SK-N-MC (cell line): ENCODE data around the gene SIGLEC8.

Experiments
- EZH2 ChIP-seq: fragments of 200-600 bp; sonication (generic); IDR thresholded peaks from one replicate; pipeline ENCODE4 v1.6.1; 2017; ENCODE audit warnings: antibody characterized with exemption
- POLR2AphosphoS5 ChIP-seq: IDR thresholded peaks from 2 replicates; pipeline ENCODE4 v1.6.1; 2012; ENCODE audit warnings: mild to moderate bottlenecking, low read depth, low read length, borderline replicate concordance

DNA sequence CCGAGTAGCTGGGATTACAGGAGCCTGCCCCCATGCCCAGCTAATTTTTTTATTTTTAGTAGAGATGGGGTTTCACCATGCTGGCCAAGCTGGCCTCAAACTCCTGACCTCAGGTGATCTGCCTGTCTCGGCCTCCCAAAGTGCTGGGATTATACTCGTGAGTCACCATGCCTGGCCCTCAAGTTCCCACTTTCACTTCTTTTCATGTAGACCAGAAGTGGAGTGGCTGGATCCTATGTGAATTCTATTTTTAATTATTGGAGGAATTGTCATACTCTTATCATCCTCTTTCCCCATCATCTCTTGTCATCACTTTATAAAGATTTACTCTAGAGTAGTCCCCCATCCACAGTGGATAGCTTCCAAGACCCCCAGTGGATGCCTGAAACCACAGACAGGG lies 28.0 kb downstream of the SIGLEC8 start:
- TF ChIP-seq POLR2AphosphoS5: no peak
- no peak for TF ChIP-seq EZH2
